Forelimb muscle (tissue), 1 donor: ENCODE data around the gene YPEL4. TPM values are rescaled to one million over a fixed set of nuclear protein-coding genes. Genes with fewer than 3 reads are reported as not detected.

ENCODE experiments used
- polyA plus RNA-seq: library from polyadenylated mRNA; unstranded; fragments of 120-200 nt; gene quantifications from one replicate; pipeline ENCODE4 v1.2.1, GENCODE V29; 2013; ENCODE audit not compliant: insufficient read length

YPEL4 gene
- polyA plus RNA-seq, 1 donor = 2.1 TPM

Other genes with a start within 250 kb of the YPEL4 start
- 21.8 TPM for gene SLC43A3, start 222.8 kb downstream of the YPEL4 start, polyA plus RNA-seq
- 37.2 TPM for gene RTN4RL2, start 189.4 kb downstream of the YPEL4 start, polyA plus RNA-seq
- 14.1 TPM for gene SLC43A1, start 134.2 kb downstream of the YPEL4 start, polyA plus RNA-seq
- 40.7 TPM for gene TIMM10, start 119.2 kb downstream of the YPEL4 start, polyA plus RNA-seq
- gene SMTNL1, start 112.3 kb downstream of the YPEL4 start, polyA plus RNA-seq = 246 TPM
- gene UBE2L6, start 82.2 kb downstream of the YPEL4 start, polyA plus RNA-seq = 24.6 TPM
- 88.8 TPM for gene SERPING1, start 52.2 kb downstream of the YPEL4 start, polyA plus RNA-seq
- gene CLP1, start 7.8 kb upstream of the YPEL4 start, polyA plus RNA-seq = 8.5 TPM
- gene ZDHHC5, start 18.2 kb upstream of the YPEL4 start, polyA plus RNA-seq = 31.0 TPM
- 13.2 TPM for gene MED19, start 62.3 kb upstream of the YPEL4 start, polyA plus RNA-seq
- 53.8 TPM for gene TMX2, start 62.7 kb upstream of the YPEL4 start, polyA plus RNA-seq
- 67.3 TPM for gene SELENOH, start 91.6 kb upstream of the YPEL4 start, polyA plus RNA-seq
- gene BTBD18, start 101.9 kb upstream of the YPEL4 start, polyA plus RNA-seq = 0.19 TPM
- 131 TPM for gene CTNND1, start 111.9 kb upstream of the YPEL4 start, polyA plus RNA-seq